GM19397 (cell line): ENCODE measurements around the gene SPATA1.
"Not testable (repeated sequence)": the region's sequence is repeated elsewhere in the genome, so short reads cannot be mapped to it uniquely, and the experiment has no call there.

Source experiments
- ATAC-seq: cut with Tn5 transposase; IDR thresholded peaks from one replicate; pipeline ENCODE4 v1.9.1; 2021; ENCODE audit warnings: mild to moderate bottlenecking, moderate library complexity; ENCODE audit not compliant: unreplicated experiment

The SPATA1 gene

GRCh38 chr1:84507887-84508286 lies 1.7 kb downstream of the SPATA1 start:
- ATAC-seq = not testable (repeated sequence)

DNA sequence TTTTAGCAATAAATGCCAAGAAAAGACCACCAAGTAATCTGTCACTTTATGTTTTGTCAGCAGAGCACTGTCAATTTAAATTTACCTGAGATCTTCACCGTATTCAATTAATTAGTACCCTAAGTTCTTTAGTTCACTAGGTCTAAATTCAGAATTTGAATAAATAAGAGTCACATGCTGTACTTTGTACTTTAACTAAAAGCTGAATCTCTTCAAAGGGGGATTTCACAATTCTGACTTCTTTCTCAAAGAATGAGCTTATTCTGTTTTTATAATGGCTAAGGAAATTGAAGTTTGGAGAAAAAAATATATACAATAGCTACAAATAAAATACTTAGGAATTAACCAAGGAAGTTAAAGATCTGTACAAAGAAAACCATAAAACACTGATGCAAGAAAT lies 2.3 kb downstream of the SPATA1 start:
- no peak for ATAC-seq

- no peak for ATAC-seq
Measured at GRCh38 chr1:84509029-84509428, 2.8 kb downstream of the SPATA1 start.

- no peak for ATAC-seq
Measured at GRCh38 chr1:84510165-84510564, 4.0 kb downstream of the SPATA1 start.

DNA sequence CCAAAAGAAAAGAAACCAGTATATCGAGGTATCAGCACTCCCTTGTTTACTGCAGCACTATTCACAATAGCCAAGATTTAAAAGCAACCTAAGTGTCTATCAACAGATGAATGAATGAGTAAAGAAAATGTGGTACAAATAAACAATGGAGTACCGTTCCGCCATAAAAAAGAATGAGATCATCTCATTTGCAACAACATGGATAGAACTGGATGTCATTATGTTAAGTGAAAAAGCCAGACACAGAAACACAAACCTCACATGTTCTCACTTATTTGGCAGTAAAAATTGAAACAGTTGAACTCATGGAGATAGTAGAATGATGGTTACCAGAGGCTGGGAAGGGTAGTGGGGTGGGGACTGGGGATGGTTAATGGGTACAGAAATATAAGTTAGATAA lies 4.5 kb downstream of the SPATA1 start:
- ATAC-seq = no peak

DNA sequence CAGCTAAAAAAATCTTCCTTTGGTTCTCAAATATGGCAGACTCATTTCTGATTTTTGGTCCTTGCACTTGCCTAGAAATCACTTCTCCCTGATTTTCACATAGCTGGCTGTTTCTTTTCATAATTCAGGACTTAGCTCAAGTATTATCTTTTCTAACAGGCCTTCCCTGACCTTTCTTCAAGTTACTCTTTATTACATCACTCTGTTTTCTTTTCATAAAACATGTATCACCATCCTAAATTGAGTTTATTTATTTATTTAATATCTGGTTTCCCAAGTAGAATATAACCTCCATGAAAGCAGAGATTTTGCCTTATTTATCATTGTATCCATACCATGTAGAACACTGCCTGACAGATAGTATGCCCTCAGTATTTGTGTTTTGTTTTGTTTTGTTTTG lies 18.4 kb downstream of the SPATA1 start:
- no peak for ATAC-seq

DNA sequence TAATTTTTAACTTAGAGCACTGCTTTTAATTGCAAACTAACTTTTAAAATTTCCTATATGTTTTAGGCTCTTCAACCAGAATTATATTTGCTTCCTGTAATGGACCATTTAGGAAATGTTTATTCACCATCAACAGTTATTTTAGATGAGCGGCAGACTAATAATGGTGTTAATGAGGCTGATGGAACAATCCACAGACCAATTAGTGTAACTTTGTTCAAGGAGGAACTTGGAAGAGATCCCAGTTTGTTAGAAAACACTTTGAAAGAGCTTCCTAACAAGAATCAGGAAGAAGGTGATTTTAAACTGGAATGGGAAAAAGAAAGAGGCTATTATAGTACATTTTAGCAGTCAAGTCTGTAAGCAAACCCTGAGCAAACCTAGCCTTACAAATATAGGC lies 19.6 kb downstream of the SPATA1 start:
- ATAC-seq = no peak

GRCh38 chr1:84538599-84538998 lies 32.4 kb downstream of the SPATA1 start:
- ATAC-seq = no peak

GRCh38 chr1:84539972-84540371 lies 33.8 kb downstream of the SPATA1 start:
- ATAC-seq = no peak

- no peak for ATAC-seq
Measured at GRCh38 chr1:84540759-84541158, 34.6 kb downstream of the SPATA1 start.

DNA sequence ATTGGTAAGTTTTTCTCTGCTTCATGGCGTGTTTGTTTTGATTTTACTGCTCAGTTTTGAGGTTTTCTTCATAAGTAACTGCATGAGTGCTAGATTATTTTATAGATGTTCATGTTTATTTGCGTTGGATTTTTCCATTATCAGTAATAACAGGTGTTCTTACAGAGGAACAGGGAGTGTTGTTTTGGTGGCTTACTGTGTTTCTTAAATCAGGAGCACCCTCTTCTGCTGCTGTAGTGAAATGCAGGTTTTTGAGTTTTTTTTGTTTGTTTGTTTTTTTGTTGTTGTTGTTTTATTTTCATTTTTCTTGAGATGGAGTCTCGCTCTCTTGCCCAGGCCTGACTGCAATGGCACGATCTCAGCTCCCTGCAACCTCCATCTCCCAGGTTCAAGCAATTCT lies 35.5 kb downstream of the SPATA1 start:
- no peak for ATAC-seq

DNA sequence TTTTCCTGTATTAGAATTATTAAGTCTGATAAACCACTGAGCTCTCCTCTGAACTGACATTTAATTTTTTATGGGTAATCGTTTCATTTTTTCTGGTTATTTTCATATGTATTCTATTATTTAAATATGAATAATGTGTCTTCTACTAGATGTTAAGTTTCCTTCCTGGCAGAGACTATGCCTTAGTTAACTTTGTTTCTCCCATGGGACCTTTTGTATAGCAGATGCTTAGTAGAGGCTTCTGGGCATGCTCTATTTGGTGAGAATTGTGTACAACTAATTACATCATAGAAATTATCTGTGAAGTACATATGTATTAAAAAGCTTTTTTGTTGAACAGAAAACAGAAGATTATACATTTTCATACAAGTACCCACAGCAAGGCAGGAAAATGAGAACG lies 44.6 kb downstream of the SPATA1 start:
- ATAC-seq = no peak

GRCh38 chr1:84569216-84569615 lies 63.0 kb downstream of the SPATA1 start:
- no peak for ATAC-seq

DNA sequence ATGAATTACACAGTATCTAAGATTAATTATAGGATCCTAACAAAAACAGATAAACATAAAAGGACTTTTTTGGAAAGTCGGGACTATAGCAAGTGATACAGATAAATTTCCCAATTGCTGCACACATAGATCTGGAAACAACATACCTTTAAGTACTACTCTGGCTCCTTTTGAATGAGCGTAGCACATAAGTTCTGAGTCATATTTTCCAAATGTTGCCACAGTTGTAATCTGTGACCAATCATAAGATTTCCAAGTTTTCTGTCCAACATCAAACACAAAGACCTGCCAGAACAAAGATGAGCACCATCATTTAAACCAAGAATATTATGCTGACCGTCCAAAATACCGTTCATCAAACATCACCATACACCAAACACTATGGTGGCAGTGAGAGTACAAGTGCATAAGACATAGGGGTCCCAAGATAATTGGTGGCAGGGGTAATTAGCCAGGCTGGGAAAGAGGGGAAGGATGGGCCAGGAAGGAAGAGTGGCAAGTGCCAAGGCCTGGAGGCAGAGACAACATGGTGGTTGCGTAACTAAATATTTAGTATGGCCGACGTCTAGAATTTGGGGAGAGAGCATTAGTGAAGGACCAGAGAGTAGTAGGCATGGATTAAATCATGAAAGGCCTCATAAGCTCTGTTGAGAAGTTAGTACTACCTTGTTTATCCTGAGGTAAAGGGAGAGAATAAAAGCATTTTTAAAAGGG lies 64.4 kb downstream of the SPATA1 start:
- no peak for ATAC-seq

DNA sequence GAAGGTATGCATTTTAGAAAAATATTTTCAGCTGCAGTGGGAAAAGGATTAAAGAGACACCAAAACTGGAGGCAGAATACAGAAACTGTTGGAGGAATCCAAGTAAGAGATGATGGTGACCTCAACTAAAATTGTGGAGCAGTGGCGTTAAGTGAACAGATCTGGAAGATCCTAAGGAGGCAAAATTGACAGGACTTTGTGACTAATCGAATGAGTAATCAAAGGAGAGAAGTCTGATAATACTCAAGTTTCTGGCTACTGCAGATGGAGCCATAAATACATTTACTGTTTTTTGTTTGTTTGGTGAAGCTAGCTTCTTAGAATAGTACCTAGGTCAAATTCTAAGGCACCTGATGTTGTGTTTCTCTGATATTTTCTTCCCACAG lies 65.0 kb downstream of the SPATA1 start:
- ATAC-seq = no peak

DNA sequence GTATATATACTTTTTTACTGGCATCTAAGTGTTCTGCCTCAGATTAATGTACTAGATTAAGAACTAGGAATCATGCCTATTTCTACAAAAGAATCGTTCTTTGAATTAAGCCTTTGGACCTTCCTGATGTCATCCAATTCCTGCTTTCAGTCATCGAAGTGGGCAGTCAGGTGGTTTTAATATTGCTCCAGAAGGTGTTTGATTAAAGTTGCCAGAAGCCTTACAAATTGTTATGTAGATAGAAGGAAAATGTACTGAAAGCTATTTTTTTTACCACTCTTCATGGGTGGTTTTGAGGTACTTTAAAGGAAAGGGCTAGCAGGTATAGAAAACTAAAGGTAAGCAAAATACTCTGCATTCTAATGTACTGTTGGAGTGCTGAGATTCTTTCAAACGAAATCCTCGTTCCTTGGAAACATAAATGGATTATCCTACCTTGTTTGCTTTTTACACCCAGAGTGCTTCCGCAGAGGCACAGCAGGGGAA lies 67.3 kb downstream of the SPATA1 start:
- no peak for ATAC-seq

- ATAC-seq = peak; percentile 90
Measured at GRCh38 chr1:84573967-84574842, 68.0 kb downstream of the SPATA1 start, which contains the start of gene CTBS. TSS of gene CTBS (minus strand) at chr1:84574440. CDS start at chr1:84574415, 25 bp downstream.

GRCh38 chr1:84574936-84575335 lies 68.8 kb downstream of the SPATA1 start:
- no peak for ATAC-seq

DNA sequence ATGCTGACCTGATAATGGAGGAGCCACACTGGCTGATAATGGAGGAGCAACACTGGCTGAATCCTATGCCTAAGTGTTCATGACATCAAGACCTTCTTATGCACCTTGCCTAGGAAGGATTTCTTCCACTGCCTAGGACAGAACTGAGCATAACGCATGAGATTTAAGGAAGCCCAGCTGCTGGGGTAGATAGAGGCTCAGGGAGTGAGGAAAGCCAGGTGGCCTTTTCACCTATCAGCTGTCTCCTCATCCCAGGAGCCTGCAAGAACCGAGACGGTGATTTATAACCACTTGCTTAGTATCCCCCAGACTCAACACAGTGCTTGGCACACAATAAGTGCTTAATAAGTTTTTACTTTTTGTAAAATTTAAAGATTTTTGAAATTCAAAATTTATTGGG lies 75.5 kb downstream of the SPATA1 start:
- ATAC-seq = no peak

GRCh38 chr1:84582802-84583587 lies 76.8 kb downstream of the SPATA1 start:
- ATAC-seq = peak; percentile 53

GRCh38 chr1:84583648-84584047 lies 77.5 kb downstream of the SPATA1 start:
- no peak for ATAC-seq
